Measurements from ENCODE around the gene POLA1. TPM values are rescaled to one million over a fixed set of nuclear protein-coding genes. Genes with fewer than 3 reads are reported as not detected.

The POLA1 gene
- total RNA-seq, 1 donor = 13.8 TPM

- no peak overlapping the region for H3K4me3 ChIP-seq (ENCODE audit: low read depth, low read length)
- TF ChIP-seq CTCF (IDR thresholded peaks at IDR 0.05; ENCODE audit: insufficient read depth, low read depth, low read length) = no peak
- no peak for DNase-seq (ENCODE audit: low read depth)
Measured at GRCh38 chrX:24920769-24921168, 227.1 kb downstream of the POLA1 start.

- TF ChIP-seq CTCF (IDR thresholded peaks at IDR 0.05; ENCODE audit: insufficient read depth, low read depth, low read length) = no peak
- no peak overlapping the region for H3K4me3 ChIP-seq (ENCODE audit: low read depth, low read length)
- DNase-seq (ENCODE audit: low read depth) = no peak
Measured at GRCh38 chrX:24925430-24925829, 231.7 kb downstream of the POLA1 start.

- TF ChIP-seq CTCF (IDR thresholded peaks at IDR 0.05; ENCODE audit: insufficient read depth, low read depth, low read length) = no peak
- no peak for DNase-seq (ENCODE audit: low read depth)
- no peak overlapping the region for H3K4me3 ChIP-seq (ENCODE audit: low read depth, low read length)
Measured at GRCh38 chrX:24927372-24927771, 233.7 kb downstream of the POLA1 start.

- DNase-seq (ENCODE audit: low read depth) = no peak
- TF ChIP-seq CTCF (IDR thresholded peaks at IDR 0.05; ENCODE audit: insufficient read depth, low read depth, low read length) = no peak
- no peak overlapping the region for H3K4me3 ChIP-seq (ENCODE audit: low read depth, low read length)
Measured at GRCh38 chrX:24928114-24928513, 234.4 kb downstream of the POLA1 start.

GRCh38 chrX:24934279-24934678 is 240.6 kb downstream of the POLA1 start:
- TF ChIP-seq CTCF (IDR thresholded peaks at IDR 0.05; ENCODE audit: insufficient read depth, low read depth, low read length) = no peak
- DNase-seq (ENCODE audit: low read depth) = no peak
- H3K4me3 ChIP-seq (ENCODE audit: low read depth, low read length) = no peak overlapping the region

- DNase-seq (ENCODE audit: low read depth) = no peak
- H3K4me3 ChIP-seq (ENCODE audit: low read depth, low read length) = no peak overlapping the region
- no peak for TF ChIP-seq CTCF (IDR thresholded peaks at IDR 0.05; ENCODE audit: insufficient read depth, low read depth, low read length)
Measured at GRCh38 chrX:24945009-24945408, 251.3 kb downstream of the POLA1 start.

GRCh38 chrX:24946369-24946768 is 252.7 kb downstream of the POLA1 start:
- no peak for DNase-seq (ENCODE audit: low read depth)
- no peak for TF ChIP-seq CTCF (IDR thresholded peaks at IDR 0.05; ENCODE audit: insufficient read depth, low read depth, low read length)
- no peak overlapping the region for H3K4me3 ChIP-seq (ENCODE audit: low read depth, low read length)
